PC-3 (cell line): ENCODE results near the gene NFYA. TPM values are rescaled to one million over a fixed set of nuclear protein-coding genes. Genes with fewer than 3 reads are reported as not detected.

Experiments used
- ATAC-seq: fragments of 200-7000 bp; cut with Tn5 transposase; 2 replicates; pipeline ENCODE4 v1.9.1; 2020; ENCODE audit warnings: mild to moderate bottlenecking, moderate library complexity
- BruUV-seq: library from RNA; stranded (reverse); fragments of 400-500 nt; replicated peaks from 2 replicates; lab custom pipeline; 2021; lab: Mats Ljungman, UMichigan
- CTCF ChIA-PET: fragments of 300-600 bp; sonication (Branson Sonifier 250); formaldehyde crosslinking; loops from one replicate; lab custom pipeline; 2022; ENCODE audit warnings: antibody characterized with exemption; lab: Charles Lee
- POLR2A ChIA-PET: fragments of 300-600 bp; sonication (Branson Sonifier 250); formaldehyde crosslinking; loops from one replicate; lab custom pipeline; 2022; ENCODE audit warnings: antibody characterized with exemption; ENCODE audit not compliant: unreplicated experiment; lab: Charles Lee
- DNase-seq: peaks from one replicate; pipeline ENCODE4 v3.0.0-alpha.2; 2015
- H2AFZ ChIP-seq: fragments of 300-600 bp; sonication (generic); 2 replicates; pipeline ENCODE4 v1.6.0; 2016; ENCODE audit warnings: antibody characterized with exemption, low read length
- H3F3A ChIP-seq: fragments of 300-600 bp; sonication (generic); one replicate; pipeline ENCODE4 v1.6.0; 2017; ENCODE audit warnings: antibody characterized with exemption, low read length, control low read depth, mild to moderate bottlenecking; ENCODE audit not compliant: unreplicated experiment
- H3K27ac ChIP-seq: fragments of 300-600 bp; sonication (generic); 2 replicates; pipeline ENCODE4 v1.5.1; 2016; ENCODE audit warnings: mild to moderate bottlenecking, low read length
- H3K27me3 ChIP-seq: fragments of 300-600 bp; sonication (generic); 2 replicates; pipeline ENCODE4 v1.6.1; 2016; ENCODE audit warnings: low read length, mixed read lengths
- H3K36me3 ChIP-seq: fragments of 300-600 bp; sonication (generic); 2 replicates; pipeline ENCODE4 v1.6.1; 2016; ENCODE audit warnings: low read depth, mixed run types, low read length, mixed read lengths
- H3K4me1 ChIP-seq: fragments of 300-600 bp; sonication (generic); 2 replicates; pipeline ENCODE4 v1.5.1; 2016; ENCODE audit warnings: low read length; ENCODE audit not compliant: insufficient read depth
- H3K4me2 ChIP-seq: fragments of 300-600 bp; sonication (generic); 2 replicates; pipeline ENCODE4 v1.6.0; 2016; ENCODE audit warnings: low read length
- H3K4me3 ChIP-seq: fragments of 300-600 bp; sonication (generic); 2 replicates; pipeline ENCODE4 v1.5.1; 2016; ENCODE audit warnings: mild to moderate bottlenecking, low read length, mixed read lengths
- H3K79me2 ChIP-seq: fragments of 300-600 bp; sonication (generic); 2 replicates; pipeline ENCODE4 v1.6.1; 2017; ENCODE audit warnings: low read length, mixed read lengths
- H3K9ac ChIP-seq: fragments of 300-600 bp; sonication (generic); 2 replicates; pipeline ENCODE4 v1.6.0; 2016; ENCODE audit warnings: mild to moderate bottlenecking, low read length
- H3K9me2 ChIP-seq: fragments of 300-600 bp; sonication (generic); replicated peaks from 2 replicates; pipeline ENCODE4 v1.6.1; 2016; ENCODE audit warnings: mixed run types, low read length, mixed read lengths
- H3K9me3 ChIP-seq: fragments of 300-600 bp; sonication (generic); 2 replicates; pipeline ENCODE4 v1.6.1; 2016; ENCODE audit warnings: low read length, mixed read lengths
- H4K20me1 ChIP-seq: fragments of 300-600 bp; sonication (generic); 2 replicates; pipeline ENCODE4 v1.6.1; 2016; ENCODE audit warnings: low read length, mixed read lengths
- EZH2 ChIP-seq: fragments of 300-600 bp; sonication (generic); IDR thresholded peaks from one replicate; pipeline ENCODE4 v1.6.1; 2017; ENCODE audit warnings: antibody characterized with exemption, mild to moderate bottlenecking, low read length; ENCODE audit not compliant: unreplicated experiment
- EZH2phosphoT487 ChIP-seq: fragments of 300-600 bp; sonication (generic); IDR thresholded peaks from 2 replicates; pipeline ENCODE4 v1.6.1; 2018; ENCODE audit warnings: mild to moderate bottlenecking, antibody characterized with exemption, low read length, borderline replicate concordance
- intact Hi-C: fragments of 100-400 bp; cut with micrococcal nuclease; formaldehyde crosslinking; loops from 2 replicates; pipeline ENCODE4 v1.9.0; 2023
- total RNA-seq: library from RNA; depleted of rRNA; stranded (reverse); fragments of >200 nt; gene quantifications from 2 replicates; pipeline ENCODE4 v1.2.3, GENCODE V29; 2014
- TF ChIP-seq, protein P1 (sequence below): fragments of 300-600 bp; sonication (generic); conservative IDR thresholded peaks from 2 replicates; pipeline ENCODE4 v1.5.1; 2017; ENCODE audit warnings: antibody characterized with exemption, low read depth, mild to moderate bottlenecking, low read length

The NFYA gene
- total RNA-seq, 1 experiment from 2014 or later = 31.7 TPM

DNA sequence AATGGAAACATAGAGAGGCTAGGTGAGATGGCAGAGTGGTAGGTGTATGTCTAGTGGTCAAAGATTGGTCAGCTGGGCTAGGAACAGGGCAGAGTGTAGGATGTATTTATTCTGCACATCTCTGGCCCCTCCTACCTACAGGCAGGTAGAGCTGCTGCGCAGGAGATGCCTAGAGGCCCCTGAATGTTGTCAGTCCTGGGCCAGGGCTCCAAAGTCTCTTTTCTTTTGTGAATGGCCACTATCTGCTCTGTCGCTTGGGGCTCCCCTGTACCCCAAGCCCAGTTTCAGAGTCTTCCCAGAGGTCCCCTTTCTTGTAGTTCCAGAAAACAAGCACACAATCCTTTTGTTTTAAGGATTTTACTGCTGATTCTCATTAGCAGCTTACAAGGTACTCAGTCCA lies 25.5 kb upstream of the NFYA start:
- H3K27me3 ChIP-seq = no peaks in the 10 kb centered on the region
- H3K9me3 ChIP-seq = no peaks in the 10 kb centered on the region
- H4K20me1 ChIP-seq = no peaks in the 10 kb centered on the region
- H3K4me2 ChIP-seq = no peak overlapping the region
- no peak for TF ChIP-seq EZH2phosphoT487
- TF ChIP-seq, protein P1, sequence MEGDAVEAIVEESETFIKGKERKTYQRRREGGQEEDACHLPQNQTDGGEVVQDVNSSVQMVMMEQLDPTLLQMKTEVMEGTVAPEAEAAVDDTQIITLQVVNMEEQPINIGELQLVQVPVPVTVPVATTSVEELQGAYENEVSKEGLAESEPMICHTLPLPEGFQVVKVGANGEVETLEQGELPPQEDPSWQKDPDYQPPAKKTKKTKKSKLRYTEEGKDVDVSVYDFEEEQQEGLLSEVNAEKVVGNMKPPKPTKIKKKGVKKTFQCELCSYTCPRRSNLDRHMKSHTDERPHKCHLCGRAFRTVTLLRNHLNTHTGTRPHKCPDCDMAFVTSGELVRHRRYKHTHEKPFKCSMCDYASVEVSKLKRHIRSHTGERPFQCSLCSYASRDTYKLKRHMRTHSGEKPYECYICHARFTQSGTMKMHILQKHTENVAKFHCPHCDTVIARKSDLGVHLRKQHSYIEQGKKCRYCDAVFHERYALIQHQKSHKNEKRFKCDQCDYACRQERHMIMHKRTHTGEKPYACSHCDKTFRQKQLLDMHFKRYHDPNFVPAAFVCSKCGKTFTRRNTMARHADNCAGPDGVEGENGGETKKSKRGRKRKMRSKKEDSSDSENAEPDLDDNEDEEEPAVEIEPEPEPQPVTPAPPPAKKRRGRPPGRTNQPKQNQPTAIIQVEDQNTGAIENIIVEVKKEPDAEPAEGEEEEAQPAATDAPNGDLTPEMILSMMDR = no peak
- TF ChIP-seq EZH2 = no peak
- no peak overlapping the region for H2AFZ ChIP-seq
- H3K9me2 ChIP-seq = no peaks in the 10 kb centered on the region
- H3K4me3 ChIP-seq = no peak overlapping the region
- CTCF ChIA-PET = no interaction called here
- no peak overlapping the region for H3K27ac ChIP-seq
- no TSS peak for BruUV-seq
- no peaks in the 10 kb centered on the region for H3K79me2 ChIP-seq
- no peaks in the 10 kb centered on the region for H3K36me3 ChIP-seq
- no peaks in the 10 kb centered on the region for H3F3A ChIP-seq
- POLR2A ChIA-PET = no interaction called here
- intact Hi-C loops = no loop called here
- no peak overlapping the region for H3K9ac ChIP-seq
- no peaks in the 10 kb centered on the region for H3K4me1 ChIP-seq
- no peak for ATAC-seq
- no peak for DNase-seq

DNA sequence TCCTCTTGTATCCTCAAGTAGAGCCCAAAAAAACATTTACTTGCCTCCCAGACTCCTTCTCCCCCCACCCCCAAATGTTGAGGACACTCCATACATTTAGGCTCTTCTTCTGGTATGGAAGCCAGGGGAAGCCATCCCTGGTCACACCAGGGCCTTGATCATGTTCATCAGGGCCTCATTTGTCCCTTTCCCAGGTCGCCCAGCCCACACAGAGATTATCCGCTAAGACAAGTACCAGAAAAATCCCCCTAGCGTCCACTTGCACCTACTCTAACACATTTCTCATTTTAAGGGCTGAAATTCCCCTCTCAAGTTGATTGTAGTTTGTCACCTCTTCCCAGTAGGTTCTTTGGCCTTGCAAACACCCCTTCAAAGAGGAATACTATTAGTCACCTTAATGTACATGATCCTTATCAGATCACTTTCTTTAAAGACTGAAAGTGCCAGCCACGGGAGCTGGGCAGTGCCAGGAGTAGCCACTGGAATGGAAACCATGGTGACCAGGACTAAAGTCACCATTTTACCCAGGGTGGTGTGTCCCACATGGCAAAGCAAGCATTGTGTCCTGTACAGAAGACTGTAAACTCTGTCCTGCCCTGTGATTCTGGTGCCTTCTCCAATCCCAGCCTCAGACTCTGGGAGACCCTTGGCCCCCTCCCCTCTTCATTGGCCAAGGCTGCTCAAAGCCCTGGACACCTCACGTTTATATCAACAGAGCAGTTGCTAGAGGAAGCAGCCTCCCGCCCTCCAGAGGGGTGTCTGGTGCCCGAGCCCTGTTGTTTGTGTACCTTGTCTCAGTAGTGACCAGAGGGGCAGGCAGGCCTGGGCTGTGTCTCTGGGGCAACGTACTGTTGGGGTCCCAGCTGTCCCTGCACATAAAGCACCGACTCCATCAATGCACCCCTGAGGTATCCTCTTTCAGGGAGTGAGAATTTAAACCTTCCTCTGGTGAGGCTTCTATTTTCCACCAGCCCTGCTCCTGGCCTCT lies 24.7 kb upstream of the NFYA start:
- Histone ChIP-seq H2AFZ (no peak overlapping the region), H3K9me2 (no peaks in the 10 kb centered on the region), H4K20me1 (no peaks in the 10 kb centered on the region), H3K9me3 (no peaks in the 10 kb centered on the region), H3K27ac (no peak overlapping the region), H3K27me3 (no peaks in the 10 kb centered on the region), H3K36me3 (no peaks in the 10 kb centered on the region), H3K9ac (no peak overlapping the region), H3K79me2 (no peaks in the 10 kb centered on the region), H3F3A (no peaks in the 10 kb centered on the region), H3K4me2 (no peak overlapping the region), H3K4me1 (no peaks in the 10 kb centered on the region), H3K4me3 (no peak overlapping the region)
- intact Hi-C loops = no loop called here
- POLR2A ChIA-PET = no interaction called here
- ATAC-seq (no peak), DNase-seq (no peak)
- TF ChIP-seq, protein P1 = no peak
- no peak for TF ChIP-seq EZH2
- TF ChIP-seq EZH2phosphoT487 = no peak
- CTCF ChIA-PET = no interaction called here
- BruUV-seq = no TSS peak

DNA sequence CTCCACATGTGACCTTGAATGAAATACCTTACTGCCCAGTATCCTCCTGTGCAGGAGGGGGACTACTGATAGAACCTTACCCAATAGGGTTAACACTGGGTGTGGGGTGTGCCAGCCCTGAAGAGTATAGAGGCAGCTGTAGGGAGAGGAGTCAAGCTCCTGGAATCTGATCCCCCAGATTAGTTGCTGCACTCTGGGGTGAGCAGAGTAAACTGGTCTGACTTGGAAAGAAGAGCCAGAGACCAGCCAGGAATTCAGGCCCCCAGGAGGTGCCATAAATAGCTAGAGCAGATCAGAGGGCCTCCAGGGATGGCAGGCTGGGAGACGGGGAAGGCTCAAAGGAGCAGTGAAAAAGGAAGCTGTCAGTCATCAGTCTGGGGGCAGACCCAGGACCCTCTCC lies 23.3 kb upstream of the NFYA start:
- H2AFZ ChIP-seq = no peak overlapping the region
- no peak overlapping the region for H3K9ac ChIP-seq
- H3K4me1 ChIP-seq = no peaks in the 10 kb centered on the region
- POLR2A ChIA-PET = no interaction called here
- no peaks in the 10 kb centered on the region for H3K36me3 ChIP-seq
- DNase-seq = no peak
- no peak overlapping the region for H3K4me2 ChIP-seq
- no peak overlapping the region for H3K4me3 ChIP-seq
- no peaks in the 10 kb centered on the region for H3K79me2 ChIP-seq
- H3F3A ChIP-seq = no peaks in the 10 kb centered on the region
- no TSS peak for BruUV-seq
- intact Hi-C loops = no loop called here
- H3K9me3 ChIP-seq = no peaks in the 10 kb centered on the region
- H3K27ac ChIP-seq = no peak overlapping the region
- CTCF ChIA-PET = no interaction called here
- TF ChIP-seq EZH2phosphoT487 (no peak), EZH2 (no peak)
- H3K9me2 ChIP-seq = no peaks in the 10 kb centered on the region
- H3K27me3 ChIP-seq = no peaks in the 10 kb centered on the region
- no peaks in the 10 kb centered on the region for H4K20me1 ChIP-seq
- ATAC-seq = no peak
